ENCODE measurements around the gene SPI1. TPM values are rescaled to one million over a fixed set of nuclear protein-coding genes. Genes with fewer than 3 reads are reported as not detected.

Gene SPI1
- total and polyA plus RNA-seq, 2 experiments from 2014 or later, result 0.30 TPM; not detected in 1

DNA sequence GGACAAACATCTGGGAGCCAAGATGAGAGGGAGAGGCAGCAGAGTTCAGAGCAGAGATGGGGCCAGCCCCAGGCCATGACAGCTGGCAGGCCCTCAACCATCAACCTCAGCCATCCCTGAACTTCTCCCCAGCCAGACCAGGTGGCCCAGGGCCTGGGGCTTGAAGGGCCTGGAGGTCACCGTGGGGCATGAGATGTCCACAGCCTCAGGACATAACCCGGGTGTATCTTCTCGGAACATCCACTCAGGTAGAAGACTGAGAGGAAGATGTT lies 17.6 kb upstream of the SPI1 start:
- no peaks in the 10 kb centered on the region for H3K9me3 ChIP-seq (ENCODE audit: low read depth)
- H3K9ac ChIP-seq, result no peak overlapping the region
- 84 to 96% methylated on average over 3 of the region's 3 CpGs for WGBS, 2 experiments (ENCODE audit: low coverage in 1 of 2, low lambda C conversion rate in 2 of 2, missing lambda C conversion rate in 2 of 2)
- DNase-seq, result no peak
- no peaks in the 10 kb centered on the region; the same call in 1 of the 2 replicates for H3F3A ChIP-seq (ENCODE audit: insufficient read depth)
- no peaks in the 10 kb centered on the region for H4K20me1 ChIP-seq (ENCODE audit: insufficient read depth)
- TF ChIP-seq EZH2 (IDR thresholded peaks at IDR 0.05; ENCODE audit: insufficient read depth, poor library complexity, severe bottlenecking) (no peak), EZH2phosphoT487 (IDR thresholded peaks at IDR 0.05; ENCODE audit: insufficient read depth, low read depth) (no peak)
- H2AFZ ChIP-seq, result no peak overlapping the region
- H3K27me3 ChIP-seq (replicated peaks; ENCODE audit: insufficient read depth), result no peaks in the 10 kb centered on the region
- no peaks in the 10 kb centered on the region; the same call in 1 of the 2 replicates for H3K4me1 ChIP-seq (ENCODE audit: insufficient read depth)
- in situ Hi-C loops (cut with MboI), result no loop called here
- no peak overlapping the region for H3K27ac ChIP-seq
- H3K9me2 ChIP-seq (ENCODE audit: insufficient read depth), result no peaks in the 10 kb centered on the region
- no peak overlapping the region for H3K4me3 ChIP-seq
- H3K36me3 ChIP-seq (ENCODE audit: low read depth), result no peaks in the 10 kb centered on the region
- no peak overlapping the region for H3K4me2 ChIP-seq (ENCODE audit: unreplicated experiment)
- H3K79me2 ChIP-seq (ENCODE audit: insufficient read depth), result no peaks in the 10 kb centered on the region

DNA sequence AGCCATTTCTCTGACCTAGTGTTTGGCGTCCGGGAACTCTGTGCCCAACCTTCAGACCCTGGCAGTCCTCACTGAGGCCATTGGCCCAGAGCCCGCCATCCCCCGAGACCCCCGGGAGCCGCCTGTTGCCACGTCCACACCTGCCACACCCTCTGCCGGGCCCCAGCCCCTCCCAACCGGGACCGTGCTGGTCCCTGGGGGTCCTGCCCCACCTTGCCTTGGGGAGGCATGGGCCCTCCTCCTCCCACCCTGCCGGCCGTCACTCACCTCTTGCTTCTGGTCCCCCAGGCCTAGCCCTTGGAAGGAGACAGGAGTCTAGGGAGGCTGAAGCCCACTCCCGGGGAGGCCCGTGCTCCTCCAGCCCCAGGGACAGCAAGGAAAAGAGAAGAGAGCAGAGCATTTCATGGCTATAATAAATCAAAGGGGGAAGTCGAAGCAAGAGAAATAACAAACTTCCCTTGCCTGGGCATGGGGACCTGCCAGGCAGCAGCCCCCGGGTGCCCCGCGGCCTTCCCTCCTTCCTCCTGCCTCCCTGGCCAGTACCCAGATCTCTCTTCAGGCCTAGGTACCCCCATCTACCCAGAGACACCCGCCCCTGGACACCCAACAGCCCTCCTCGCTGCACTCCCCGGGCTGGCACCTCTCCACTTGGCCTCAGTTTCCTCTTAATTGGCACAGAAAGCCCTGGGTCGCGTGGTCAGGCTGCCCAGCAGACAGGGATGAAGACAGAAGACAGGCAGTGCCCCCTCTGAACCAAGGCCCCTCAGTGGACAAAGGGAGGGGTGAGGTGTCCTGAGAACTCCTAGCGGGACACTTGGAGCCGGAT lies 17.1 kb upstream of the SPI1 start:
- H3K9ac ChIP-seq, result no peak overlapping the region

DNA sequence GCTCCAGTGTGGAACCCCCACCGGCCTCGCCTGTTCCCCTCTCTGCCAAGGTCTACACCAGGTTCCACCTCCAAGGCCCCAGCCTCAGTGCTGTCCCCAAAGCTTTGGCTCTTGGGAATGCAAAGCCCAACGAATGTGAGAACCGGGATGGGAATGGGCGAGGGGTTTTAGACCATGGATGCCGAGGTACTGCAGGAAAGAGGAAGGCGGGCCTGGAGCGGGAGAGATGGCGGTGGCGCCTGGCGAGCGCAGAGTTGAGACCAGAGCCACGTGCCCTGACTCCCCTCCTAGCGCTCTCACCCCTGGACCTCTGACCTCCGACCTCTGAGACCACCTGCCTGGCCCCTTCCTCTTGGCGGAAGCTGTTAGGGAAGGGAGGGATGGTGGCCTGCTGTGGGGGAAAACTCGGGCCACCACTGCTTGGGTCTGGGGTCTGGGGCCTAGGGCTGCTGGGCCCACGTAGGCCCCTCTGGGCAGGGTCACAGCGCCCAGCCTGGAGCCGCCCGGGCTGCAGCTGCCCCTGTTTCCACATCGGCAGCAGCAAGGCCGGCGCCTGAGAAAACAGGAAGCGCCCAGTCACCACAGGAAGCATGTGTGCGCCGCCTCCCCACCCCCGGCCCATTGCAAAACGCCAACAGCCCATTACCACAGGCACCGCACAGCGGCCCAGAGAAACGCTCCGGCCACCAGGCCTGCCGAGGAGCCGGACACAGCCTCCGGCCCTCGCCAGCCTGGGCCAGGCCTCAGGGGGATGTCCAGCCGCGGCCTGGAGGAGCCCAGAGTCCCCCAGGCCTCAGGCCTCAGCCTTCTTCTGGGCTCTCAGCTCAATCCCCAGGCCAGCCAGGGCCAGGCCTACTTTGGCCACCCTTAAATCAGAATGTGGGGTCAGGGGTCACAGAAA lies 16.2 kb upstream of the SPI1 start:
- Histone ChIP-seq H3K36me3 (ENCODE audit: low read depth) (no peaks in the 10 kb centered on the region), H3K79me2 (ENCODE audit: insufficient read depth) (no peaks in the 10 kb centered on the region), H3K9me3 (ENCODE audit: low read depth) (no peaks in the 10 kb centered on the region), H3K9me2 (ENCODE audit: insufficient read depth) (no peaks in the 10 kb centered on the region), H3K4me1 (ENCODE audit: insufficient read depth) (no peaks in the 10 kb centered on the region; the same call in 1 of the 2 replicates), H2AFZ (no peak overlapping the region), H3F3A (ENCODE audit: insufficient read depth) (no peaks in the 10 kb centered on the region), H4K20me1 (ENCODE audit: insufficient read depth) (no peaks in the 10 kb centered on the region), H3K27me3 (replicated peaks; ENCODE audit: insufficient read depth) (no peaks in the 10 kb centered on the region), H3K4me2 (ENCODE audit: unreplicated experiment) (no peak overlapping the region), H3K9ac (no peak overlapping the region), H3K27ac (no peak overlapping the region), H3K4me3 (no peak overlapping the region)
- 87 to 90% methylated on average over 31 to 39 of the region's 39 CpGs for WGBS, 2 experiments (ENCODE audit: low coverage in 1 of 2, low lambda C conversion rate in 2 of 2, missing lambda C conversion rate in 2 of 2)
- DNase-seq, result no peak
- in situ Hi-C loops (cut with MboI), result no loop called here
- no peak for TF ChIP-seq EZH2phosphoT487 (IDR thresholded peaks at IDR 0.05; ENCODE audit: insufficient read depth, low read depth)
- TF ChIP-seq EZH2 (IDR thresholded peaks at IDR 0.05; ENCODE audit: insufficient read depth, poor library complexity, severe bottlenecking), result no peak

More for the DNA sequence above, 17.1 kb upstream of the SPI1 start:
- no peak for DNase-seq
- WGBS, 2 experiments (ENCODE audit: low coverage in 1 of 2, low lambda C conversion rate in 2 of 2, missing lambda C conversion rate in 2 of 2), result 92% methylated on average over 16 to 25 of the region's 25 CpGs
- in situ Hi-C loops (cut with MboI), result no loop called here
- Histone ChIP-seq H3K27me3 (replicated peaks; ENCODE audit: insufficient read depth) (no peaks in the 10 kb centered on the region), H3K4me1 (ENCODE audit: insufficient read depth) (no peaks in the 10 kb centered on the region; the same call in 1 of the 2 replicates), H3K9me2 (ENCODE audit: insufficient read depth) (no peaks in the 10 kb centered on the region), H3K27ac (no peak overlapping the region), H2AFZ (no peak overlapping the region), H3K4me2 (ENCODE audit: unreplicated experiment) (no peak overlapping the region), H3F3A (ENCODE audit: insufficient read depth) (no peaks in the 10 kb centered on the region; the same call in 1 of the 2 replicates), H3K9me3 (ENCODE audit: low read depth) (no peaks in the 10 kb centered on the region), H4K20me1 (ENCODE audit: insufficient read depth) (no peaks in the 10 kb centered on the region), H3K79me2 (ENCODE audit: insufficient read depth) (no peaks in the 10 kb centered on the region), H3K36me3 (ENCODE audit: low read depth) (no peaks in the 10 kb centered on the region), H3K4me3 (no peak overlapping the region)
- no peak for TF ChIP-seq EZH2phosphoT487 (IDR thresholded peaks at IDR 0.05; ENCODE audit: insufficient read depth, low read depth)
- no peak for TF ChIP-seq EZH2 (IDR thresholded peaks at IDR 0.05; ENCODE audit: insufficient read depth, poor library complexity, severe bottlenecking)

DNA sequence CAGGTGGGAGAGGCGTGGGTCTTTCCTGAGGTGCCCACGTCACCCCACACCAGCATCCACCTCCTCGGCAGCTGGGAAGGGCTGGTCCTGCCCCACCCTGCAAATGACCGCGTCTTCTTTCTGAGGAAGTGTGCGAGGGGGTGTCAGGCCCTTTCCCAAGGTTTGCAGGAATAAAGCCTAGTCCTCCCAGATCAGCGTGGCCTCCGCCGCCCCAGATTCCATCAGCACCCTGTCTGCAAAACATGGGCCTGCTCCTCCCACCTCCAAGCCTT lies 15.6 kb upstream of the SPI1 start:
- no peaks in the 10 kb centered on the region; the same call in 1 of the 2 replicates for H3K4me1 ChIP-seq (ENCODE audit: insufficient read depth)
- H3K9me3 ChIP-seq (ENCODE audit: low read depth), result no peaks in the 10 kb centered on the region
- WGBS, 2 experiments (ENCODE audit: low coverage in 1 of 2, low lambda C conversion rate in 2 of 2, missing lambda C conversion rate in 2 of 2), result 98% methylated on average over 9 of the region's 9 CpGs
- DNase-seq, result no peak
- no peak overlapping the region for H3K27ac ChIP-seq
- in situ Hi-C loops (cut with MboI), result no loop called here
- peak overlapping the region; percentile 52; the same call in 1 of the 2 replicates for H2AFZ ChIP-seq
- H3K9me2 ChIP-seq (ENCODE audit: insufficient read depth), result no peaks in the 10 kb centered on the region
- H4K20me1 ChIP-seq (ENCODE audit: insufficient read depth), result no peaks in the 10 kb centered on the region
- no peak overlapping the region for H3K4me2 ChIP-seq (ENCODE audit: unreplicated experiment)
- no peak overlapping the region for H3K4me3 ChIP-seq
- H3F3A ChIP-seq (ENCODE audit: insufficient read depth), result no peaks in the 10 kb centered on the region
- no peak overlapping the region; the same call in 1 of the 2 replicates for H3K9ac ChIP-seq
- H3K36me3 ChIP-seq (ENCODE audit: low read depth), result no peaks in the 10 kb centered on the region
- TF ChIP-seq EZH2 (IDR thresholded peaks at IDR 0.05; ENCODE audit: insufficient read depth, poor library complexity, severe bottlenecking) (no peak), EZH2phosphoT487 (IDR thresholded peaks at IDR 0.05; ENCODE audit: insufficient read depth, low read depth) (no peak)
- H3K79me2 ChIP-seq (ENCODE audit: insufficient read depth), result no peaks in the 10 kb centered on the region
- H3K27me3 ChIP-seq (replicated peaks; ENCODE audit: insufficient read depth), result no peaks in the 10 kb centered on the region
